B cell (primary cell): ENCODE data around the gene HAUS3. TPM values are rescaled to one million over a fixed set of nuclear protein-coding genes. Genes with fewer than 3 reads are reported as not detected.
A peak's percentile ranks its signal among the peaks of the same experiment; 100 is the strongest.

Experiments
- ATAC-seq: fragments of 200-7000 bp; cut with Tn5 transposase; one replicate; pipeline ENCODE4 v1.10.0; 2021; ENCODE audit warnings: low read depth, mild to moderate bottlenecking, moderate number of reproducible peaks, moderate library complexity
- CTCF ChIA-PET: fragments of 350-600 bp; sonication (Branson Sonifier 250); formaldehyde crosslinking; loops from one replicate; lab custom pipeline; 2021; ENCODE audit warnings: antibody characterized with exemption, inconsistent platforms; lab: Charles Lee
- POLR2A ChIA-PET: fragments of 350-600 bp; sonication (Branson Sonifier 250); formaldehyde crosslinking; loops from one replicate; lab custom pipeline; 2021; ENCODE audit warnings: antibody characterized with exemption; lab: Charles Lee
- DNase-seq: peaks from one replicate; pipeline ENCODE4 v3.0.0; 2013
- H2AFZ ChIP-seq: 2 replicates; pipeline ENCODE4 v1.6.1; 2012; ENCODE audit warnings: mild to moderate bottlenecking, low read depth, low read length; ENCODE audit not compliant: insufficient read depth, poor library complexity, severe bottlenecking
- H3K27ac ChIP-seq, 2 donors: 1 replicate in 1 of 2; 2 replicates in 1 of 2; pipeline ENCODE4 v1.5.1; 2012 to 2013; ENCODE audit warnings: low read length in 2 of 2, mild to moderate bottlenecking in 2 of 2, moderate library complexity in 1 of 2
- H3K27me3 ChIP-seq, 4 experiments: fragments of 200-600 bp in 1 of 4; sonication (generic) in 1 of 4; replicated peaks in 1 of 4; 1 replicate in 2 of 4; 2 replicates in 2 of 4; pipeline versions ENCODE4 v1.6.1 to v1.7.0; 2013 to 2016; ENCODE audit warnings: low read length in 3 of 4, mild to moderate bottlenecking in 2 of 4, mixed read lengths in 1 of 4, moderate library complexity in 1 of 4; ENCODE audit not compliant: insufficient read depth in 4 of 4, control insufficient read depth in 3 of 4; ENCODE audit errors: control extremely low read depth in 1 of 4
- H3K36me3 ChIP-seq, 2 experiments: replicated peaks in 1 of 2; 1 replicate in 1 of 2; 2 replicates in 1 of 2; pipeline versions ENCODE4 v1.6.1 to v1.7.1; 2013; ENCODE audit warnings: low read length in 1 of 2; ENCODE audit not compliant: insufficient read depth in 2 of 2, control insufficient read depth in 1 of 2; ENCODE audit errors: control extremely low read depth in 1 of 2, extremely low read depth in 1 of 2
- H3K4me1 ChIP-seq, 2 donors: fragments of 200-600 bp in 1 of 2; sonication (generic) in 1 of 2; 1 replicate in 1 of 2; 2 replicates in 1 of 2; pipeline versions ENCODE4 v1.5.1 to v1.6.1; 2013 to 2017; ENCODE audit warnings: low read length in 2 of 2; ENCODE audit not compliant: control insufficient read depth in 2 of 2, insufficient read depth in 2 of 2
- H3K4me2 ChIP-seq: replicated peaks from 2 replicates; pipeline ENCODE3; 2012; ENCODE audit warnings: mild to moderate bottlenecking, low read depth, low read length; ENCODE audit not compliant: poor library complexity, severe bottlenecking
- H3K4me3 ChIP-seq, 5 experiments: fragments of 200-600 bp in 1 of 5; sonication (generic) in 1 of 5; 1 replicate in 3 of 5; 2 replicates in 2 of 5; pipeline versions ENCODE4 v1.5.1 to v1.7.0; 2011 to 2016; ENCODE audit warnings: low read length in 4 of 5, mild to moderate bottlenecking in 4 of 5, low read depth in 2 of 5, control low read depth in 1 of 5, moderate library complexity in 1 of 5; ENCODE audit not compliant: insufficient read depth in 1 of 5; ENCODE audit errors: control extremely low read depth in 1 of 5, extremely low read depth in 1 of 5
- H3K79me2 ChIP-seq: fragments of 200-600 bp; sonication (generic); one replicate; pipeline ENCODE4 v1.6.0; 2016; ENCODE audit warnings: low read length; ENCODE audit not compliant: control insufficient read depth, insufficient read depth
- H3K9ac ChIP-seq: fragments of 200-600 bp; sonication (generic); 2 replicates; pipeline ENCODE4 v1.6.1; 2017; ENCODE audit warnings: mild to moderate bottlenecking, low read length, moderate library complexity
- H3K9me3 ChIP-seq, 3 donors: one replicate each; pipeline versions ENCODE4 v1.6.1 to v1.7.1; 2013; ENCODE audit warnings: low read length in 2 of 3; ENCODE audit not compliant: control insufficient read depth in 2 of 3, insufficient read depth in 1 of 3; ENCODE audit errors: control extremely low read depth in 1 of 3
- H4K20me1 ChIP-seq: 2 replicates; pipeline ENCODE4 v1.6.0; 2012; ENCODE audit warnings: mild to moderate bottlenecking, low read length; ENCODE audit not compliant: insufficient read depth, control insufficient read depth, poor library complexity, severe bottlenecking
- H3K27ac Mint-ChIP-seq: one replicate; pipeline ENCODE4 v1.8.0; 2021; ENCODE audit warnings: mixed read lengths
- H3K27me3 Mint-ChIP-seq: one replicate; pipeline ENCODE4 v1.8.0; 2021; ENCODE audit warnings: mixed read lengths
- H3K4me1 Mint-ChIP-seq: one replicate; pipeline ENCODE4 v1.8.0; 2021; ENCODE audit warnings: mixed read lengths
- H3K4me3 Mint-ChIP-seq: one replicate; pipeline ENCODE4 v1.8.0; 2021; ENCODE audit warnings: mixed read lengths
- H3K9me3 Mint-ChIP-seq: one replicate; pipeline ENCODE4 v1.8.0; 2022; ENCODE audit warnings: mixed read lengths; ENCODE audit not compliant: insufficient read depth
- CTCF ChIP-seq: fragments of 200-600 bp; IDR thresholded peaks from one replicate; pipeline ENCODE4 v1.8.0; 2022; ENCODE audit warnings: antibody characterized with exemption, mild to moderate bottlenecking
- EZH2 ChIP-seq: IDR thresholded peaks from 2 replicates; pipeline ENCODE4 v1.6.1; 2012; ENCODE audit warnings: borderline replicate concordance, low read depth, mild to moderate bottlenecking, moderate library complexity, low read length; ENCODE audit not compliant: insufficient read depth, poor library complexity, severe bottlenecking
- WGBS: methylation state at CpG from one replicate; pipeline ENCODE4 v1.1.5; 2013; ENCODE audit warnings: missing lambda C conversion rate; ENCODE audit not compliant: insufficient coverage; 5-methylcytosine and 5-hydroxymethylcytosine counted together
- intact Hi-C: fragments of 100-400 bp; cut with micrococcal nuclease; formaldehyde crosslinking; loops from one replicate; pipeline ENCODE4 v1.10.0; 2022
- polyA minus RNA-seq: library from RNA; depleted of rRNA, polyadenylated mRNA; stranded (reverse); fragments of >200 nt; gene quantifications from 2 replicates; pipeline ENCODE4 v1.2.3, GENCODE V29; 2012
- polyA plus RNA-seq: library from polyadenylated mRNA; depleted of rRNA; stranded (reverse); fragments of >200 nt; gene quantifications from 2 replicates; pipeline ENCODE4 v1.2.3, GENCODE V29; 2012
- total RNA-seq, 2 donors: library from RNA; stranded (reverse); fragments of 120-200 nt in 1 of 2; gene quantifications; 1 replicate in 1 of 2; 2 replicates in 1 of 2; pipeline versions ENCODE4 v1.2.3 to v1.2.4, GENCODE V29; 2013 to 2022

HAUS3 gene
- total RNA-seq = 24.2 and 26.5 TPM in 2 replicates
- total RNA-seq (2013) = 28.7 TPM
- polyA plus RNA-seq = 8.2 and 18.7 TPM in 2 replicates
- 10.3 and 14.2 TPM in 2 replicates for polyA minus RNA-seq

- Mint-ChIP-seq H3K27me3 (no peaks in the 10 kb centered on the region), H3K27ac (peak within 1 kb of the TSS; percentile 95), H3K4me3 (peak within 1 kb of the TSS; percentile 95), H3K4me1 (peaks cover 59% of the 10 kb centered on the region), H3K9me3 (no peaks in the 10 kb centered on the region)
- Histone ChIP-seq H3K9me3 (no peaks in the 10 kb centered on the region), H3K36me3 (peaks cover 4 to 10% of the 10 kb centered on the region in 2 experiments), H3K27ac (peak within 1 kb of the TSS; percentile 53 to 89), H3K27me3 (no peaks in the 10 kb centered on the region), H3K9ac (peak within 1 kb of the TSS; percentile 86), H2AFZ (peak within 1 kb of the TSS; percentile 84), H3K4me3 (peak within 1 kb of the TSS; percentile 66 to 88 (median 76)), H3K4me1 (peaks cover 34 to 45% of the 10 kb centered on the region in 2 donors), H3K79me2 (peaks cover 42% of the 10 kb centered on the region), H4K20me1 (peaks cover 23% of the 10 kb centered on the region), H3K4me2 (peak within 1 kb of the TSS; percentile 83)
- DNase-seq (peak; percentile 100), ATAC-seq (peak; percentile 97)
- POLR2A ChIA-PET = interaction anchor here (0.7 to 2.6 kb wide), 10 partner anchors 8 to 721 kb away, joined by 3 to 20 read pairs (median 4); partner anchors contain the start of genes CFAP99, MXD4 and ZFYVE28
- CTCF ChIA-PET = interaction anchor here (0.8 to 6.4 kb wide), 6 partner anchors 13 to 223 kb away, joined by 3 to 51 read pairs (median 4); partner anchors contain the start of genes CFAP99 and ZFYVE28
- intact Hi-C loops = loop anchor here (1.0 to 10.0 kb wide), 9 partner anchors 21 to 721 kb away; partner anchors contain the start of genes CFAP99, GRK4, MXD4 and NELFA
- WGBS = under 1% methylated on average over 87 of the region's 88 CpGs
- TF ChIP-seq EZH2 = no peak
- peak; percentile 23 for TF ChIP-seq CTCF
Measured at GRCh38 chr4:2241410-2242353, at the start of gene HAUS3, which contains the start of gene POLN. Gene HAUS3 (minus strand): TSS chr4:2242121. CDS start chr4:2240946, 1,175 bp downstream. Gene POLN (minus strand): TSS chr4:2242121. CDS start chr4:2229231, 12,890 bp downstream.
